CD4-positive, CD25-positive, alpha-beta regulatory T cell (primary cell): ENCODE data around the gene SLC37A2. TPM values are rescaled to one million over a fixed set of nuclear protein-coding genes. Genes with fewer than 3 reads are reported as not detected.

Source experiments
- ATAC-seq, 2 donors: fragments of 150-1000 bp; cut with Tn5 transposase; one replicate each; pipeline ENCODE4 v1.10.0; 2021; ENCODE audit warnings: low read depth in 2 of 2, moderate number of reproducible peaks in 2 of 2, moderate library complexity in 1 of 2
- DNase-seq, 3 donors: peaks; one replicate each; pipeline versions ENCODE4 v3.0.0 to v3.0.0-alpha.2; 2012 to 2022; ENCODE audit warnings: mixed read lengths in 1 of 3
- H3K27ac ChIP-seq: one replicate; pipeline ENCODE4 v1.7.0; 2013; ENCODE audit warnings: mild to moderate bottlenecking, low read length; ENCODE audit not compliant: insufficient read depth, poor library complexity, severe bottlenecking
- H3K27me3 ChIP-seq: one replicate; pipeline ENCODE4 v1.7.0; 2013; ENCODE audit warnings: low read length; ENCODE audit not compliant: control insufficient read depth, insufficient read depth
- H3K36me3 ChIP-seq: one replicate; pipeline ENCODE4 v1.7.0; 2013; ENCODE audit warnings: mild to moderate bottlenecking, low read length, moderate library complexity; ENCODE audit not compliant: control insufficient read depth, insufficient read depth
- H3K4me1 ChIP-seq: 2 replicates; pipeline ENCODE4 v1.7.0; 2013; ENCODE audit warnings: mild to moderate bottlenecking, low read length; ENCODE audit not compliant: insufficient read depth, control insufficient read depth, poor library complexity, severe bottlenecking
- H3K4me3 ChIP-seq: one replicate; pipeline ENCODE4 v1.7.0; 2013; ENCODE audit warnings: low read depth, mild to moderate bottlenecking, low read length, moderate library complexity
- H3K9me3 ChIP-seq, 2 experiments: 1 replicate in 1 of 2; 2 replicates in 1 of 2; pipeline ENCODE4 v1.7.0; 2013; ENCODE audit warnings: low read length in 2 of 2, mild to moderate bottlenecking in 1 of 2, moderate library complexity in 1 of 2; ENCODE audit not compliant: control insufficient read depth in 2 of 2
- H3K27ac Mint-ChIP-seq, 3 donors: one replicate each; pipeline ENCODE4 v1.8.0; 2020 to 2022; ENCODE audit warnings: mild to moderate bottlenecking in 3 of 3, mixed read lengths in 3 of 3, moderate library complexity in 2 of 3
- H3K27me3 Mint-ChIP-seq: one replicate; pipeline ENCODE4 v1.8.0; 2022; ENCODE audit warnings: mild to moderate bottlenecking, mixed read lengths
- H3K36me3 Mint-ChIP-seq: one replicate; pipeline ENCODE4 v1.8.0; 2020; ENCODE audit warnings: mixed read lengths
- H3K4me1 Mint-ChIP-seq, 4 donors: one replicate each; pipeline ENCODE4 v1.8.0; 2020 to 2022; ENCODE audit warnings: mixed read lengths in 4 of 4, mild to moderate bottlenecking in 1 of 4
- H3K4me3 Mint-ChIP-seq, 4 donors: one replicate each; pipeline ENCODE4 v1.8.0; 2020 to 2022; ENCODE audit warnings: mild to moderate bottlenecking in 4 of 4, mixed read lengths in 4 of 4, moderate library complexity in 3 of 4
- H3K9me3 Mint-ChIP-seq, 7 donors: one replicate each; pipeline ENCODE4 v1.8.0; 2020 to 2022; ENCODE audit warnings: mixed read lengths in 7 of 7, mild to moderate bottlenecking in 3 of 7, moderate library complexity in 2 of 7
- polyA plus RNA-seq, 4 donors: library from polyadenylated mRNA; unstranded; fragments of 300-500 nt; fragmentation: Illumina TruSeq; gene quantifications; one replicate each; pipeline ENCODE4 v1.2.3, GENCODE V29; 2021
- total RNA-seq: library from RNA; stranded (reverse); gene quantifications from one replicate; pipeline ENCODE4 v1.2.3, GENCODE V29; 2022

SLC37A2 gene
- total and polyA plus RNA-seq, 5 donors from 2014 or later, result 0.17 to 0.41 (median 0.24) TPM; not detected in 2

GRCh38 chr11:125132596-125132995, 69.5 kb downstream of the SLC37A2 start:
- H3K4me1 Mint-ChIP-seq, result no peaks in the 10 kb centered on the region
- Histone ChIP-seq H3K4me1 (no peaks in the 10 kb centered on the region), H3K27me3 (peaks cover 21% of the 10 kb centered on the region), H3K4me3 (no peak overlapping the region), H3K27ac (no peak overlapping the region), H3K9me3 (no peaks in the 10 kb centered on the region), H3K36me3 (no peaks in the 10 kb centered on the region)
- DNase-seq, result no peak
- no peak overlapping the region for H3K27ac Mint-ChIP-seq
- ATAC-seq, result no peak
- peaks cover 43% of the 10 kb centered on the region for H3K27me3 Mint-ChIP-seq
- no peaks in the 10 kb centered on the region for H3K36me3 Mint-ChIP-seq
- peaks cover 0 to 3% (median 0%) of the 10 kb centered on the region in 7 donors for H3K9me3 Mint-ChIP-seq
- H3K4me3 Mint-ChIP-seq, result no peak overlapping the region

DNA sequence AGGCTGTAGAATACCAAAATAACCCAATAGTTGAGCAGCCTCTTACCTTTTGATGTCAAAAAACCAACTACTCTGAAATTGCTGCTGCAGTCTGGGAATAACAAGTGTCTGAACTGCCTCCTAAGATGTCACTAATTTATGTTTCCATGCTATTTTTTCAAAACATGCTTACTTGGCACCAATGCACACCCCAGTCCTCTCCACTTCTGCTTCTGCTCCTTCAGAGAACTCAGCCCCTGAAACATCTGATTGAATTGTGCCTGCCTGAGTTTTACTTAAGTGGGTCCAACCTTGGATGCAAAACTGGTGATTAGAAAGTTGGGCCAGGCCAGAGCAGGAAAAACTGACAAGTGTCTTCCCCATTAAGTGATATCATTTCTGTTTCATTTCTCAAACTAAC, 72.9 kb downstream of the SLC37A2 start:
- no peak overlapping the region for H3K4me3 ChIP-seq
- DNase-seq (no peak), ATAC-seq (no peak)
- H3K9me3 ChIP-seq, result no peaks in the 10 kb centered on the region
- H3K36me3 Mint-ChIP-seq, result no peaks in the 10 kb centered on the region
- no peak overlapping the region for H3K27ac ChIP-seq
- peaks cover 23% of the 10 kb centered on the region for H3K27me3 ChIP-seq
- H3K36me3 ChIP-seq, result no peaks in the 10 kb centered on the region
- peaks cover 35% of the 10 kb centered on the region for H3K27me3 Mint-ChIP-seq
- H3K4me1 ChIP-seq, result no peaks in the 10 kb centered on the region
- H3K4me3 Mint-ChIP-seq, result no peak overlapping the region
- H3K9me3 Mint-ChIP-seq, result no peaks in the 10 kb centered on the region
- no peaks in the 10 kb centered on the region for H3K4me1 Mint-ChIP-seq
- H3K27ac Mint-ChIP-seq, result no peak overlapping the region

GRCh38 chr11:125138966-125139365, 75.9 kb downstream of the SLC37A2 start:
- peaks cover 2 to 5% (median 4%) of the 10 kb centered on the region in 4 donors for H3K4me1 Mint-ChIP-seq
- DNase-seq, result no peak
- H3K4me3 Mint-ChIP-seq, result no peak overlapping the region
- peaks cover 47% of the 10 kb centered on the region for H3K27me3 Mint-ChIP-seq
- Histone ChIP-seq H3K27me3 (peaks cover 16% of the 10 kb centered on the region), H3K27ac (no peak overlapping the region), H3K4me3 (no peak overlapping the region), H3K9me3 (no peaks in the 10 kb centered on the region), H3K4me1 (peaks cover 5% of the 10 kb centered on the region), H3K36me3 (no peaks in the 10 kb centered on the region)
- no peaks in the 10 kb centered on the region for H3K36me3 Mint-ChIP-seq
- ATAC-seq, result no peak
- H3K9me3 Mint-ChIP-seq, result no peaks in the 10 kb centered on the region
- no peak overlapping the region for H3K27ac Mint-ChIP-seq

GRCh38 chr11:125139778-125140177, 76.7 kb downstream of the SLC37A2 start:
- H3K4me3 ChIP-seq, result no peak overlapping the region
- no peaks in the 10 kb centered on the region for H3K9me3 ChIP-seq
- H3K27ac ChIP-seq, result no peak overlapping the region
- Mint-ChIP-seq H3K9me3 (no peaks in the 10 kb centered on the region), H3K27ac (no peak overlapping the region), H3K36me3 (no peaks in the 10 kb centered on the region), H3K4me1 (peaks cover 2 to 5% (median 4%) of the 10 kb centered on the region in 4 donors), H3K27me3 (peaks cover 43% of the 10 kb centered on the region), H3K4me3 (no peak overlapping the region)
- no peaks in the 10 kb centered on the region for H3K36me3 ChIP-seq
- ATAC-seq (no peak), DNase-seq (no peak)
- H3K4me1 ChIP-seq, result peaks cover 5% of the 10 kb centered on the region
- H3K27me3 ChIP-seq, result peaks cover 15% of the 10 kb centered on the region

Other genes starting within 250 kb of the SLC37A2 start
- 4.4 TPM for gene ROBO3, start 197.9 kb upstream of the SLC37A2 start, total RNA-seq
- gene ROBO3, start 197.9 kb upstream of the SLC37A2 start, polyA plus RNA-seq, result 1 to 10 TPM in 2 of 4 donors, under 1 TPM in 2; 0.34 to 4.6 (median 1.3) TPM
- 1.0 TPM for gene ROBO4, start 165.4 kb upstream of the SLC37A2 start, total RNA-seq
- gene ROBO4, start 165.4 kb upstream of the SLC37A2 start, polyA plus RNA-seq, result under 1 TPM in 1 of 4 donors, not detected in 3; 0.05 TPM
- gene HEPN1, start 144.1 kb upstream of the SLC37A2 start, total RNA-seq, result not detected
- not detected for gene HEPN1, start 144.1 kb upstream of the SLC37A2 start, polyA plus RNA-seq
- not detected for gene HEPACAM, start 127.3 kb upstream of the SLC37A2 start, total RNA-seq
- not detected for gene HEPACAM, start 127.3 kb upstream of the SLC37A2 start, polyA plus RNA-seq
- 0.64 TPM for gene CCDC15, start 109.1 kb upstream of the SLC37A2 start, total RNA-seq
- 1 to 10 TPM in 3 of 4 donors, under 1 TPM in 1; 0.81 to 1.8 (median 1.5) TPM for gene CCDC15, start 109.1 kb upstream of the SLC37A2 start, polyA plus RNA-seq
- 9.7 TPM for gene TMEM218, start 48.3 kb downstream of the SLC37A2 start, total RNA-seq
- 10 to 100 TPM; 34.4 to 42.8 (median 41.2) TPM for gene TMEM218, start 48.3 kb downstream of the SLC37A2 start, polyA plus RNA-seq
- not detected for gene PKNOX2, start 101.4 kb downstream of the SLC37A2 start, total RNA-seq
- not detected for gene PKNOX2, start 101.4 kb downstream of the SLC37A2 start, polyA plus RNA-seq